NCI-H1048 (cell line): Measurements from ENCODE around the gene PRPF6.

Experiments
- DNase-seq: peaks from one replicate; lab custom pipeline; 2025; lab: John Stamatoyannopoulos, UW

PRPF6 gene

GRCh38 chr20:64077541-64077875, 96.6 kb downstream of the PRPF6 start:
- no peak for DNase-seq

DNA sequence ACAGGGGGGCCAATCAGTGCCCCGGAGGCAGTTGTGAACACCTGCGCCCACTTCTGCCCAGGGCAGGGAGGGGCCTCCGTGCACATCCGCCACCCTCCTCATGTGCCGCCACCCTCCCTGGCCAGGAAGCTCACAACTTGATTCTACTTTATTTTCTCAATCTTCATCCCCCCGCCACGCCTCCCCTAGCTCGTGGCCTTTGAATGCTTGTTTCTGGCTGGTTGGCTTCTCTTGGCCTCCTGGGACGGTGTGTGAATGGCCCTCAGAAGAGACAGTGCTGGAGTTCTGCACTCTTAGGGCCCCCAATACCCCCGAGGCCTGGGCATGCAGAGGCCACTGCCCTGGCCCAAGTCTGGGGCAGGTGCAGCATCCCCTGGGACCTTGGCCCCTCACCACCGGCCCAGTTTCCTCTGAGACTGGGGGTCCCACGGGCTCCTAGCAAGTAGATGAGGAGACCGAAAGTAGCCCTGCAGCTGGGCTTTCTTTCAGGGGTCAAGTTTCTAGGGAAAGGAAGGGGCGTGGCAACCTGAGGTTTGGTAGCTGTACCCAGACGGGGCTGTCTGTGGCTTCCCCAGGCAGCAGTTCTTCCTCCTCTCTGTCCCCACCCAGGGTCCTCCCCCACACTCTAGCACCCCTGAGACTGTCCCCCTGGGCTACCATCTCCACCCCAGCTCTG, 97.1 kb downstream of the PRPF6 start:
- DNase-seq = no peak

- DNase-seq = no peak
Observed at GRCh38 chr20:64078934-64079272, 98.0 kb downstream of the PRPF6 start.

- DNase-seq = no peak
Observed at GRCh38 chr20:64079273-64080012, 98.5 kb downstream of the PRPF6 start, which contains the start of gene RGS19. RGS19 (minus strand) TSS chr20:64079518; CDS start chr20:64076886, 2,632 bp downstream.

DNA sequence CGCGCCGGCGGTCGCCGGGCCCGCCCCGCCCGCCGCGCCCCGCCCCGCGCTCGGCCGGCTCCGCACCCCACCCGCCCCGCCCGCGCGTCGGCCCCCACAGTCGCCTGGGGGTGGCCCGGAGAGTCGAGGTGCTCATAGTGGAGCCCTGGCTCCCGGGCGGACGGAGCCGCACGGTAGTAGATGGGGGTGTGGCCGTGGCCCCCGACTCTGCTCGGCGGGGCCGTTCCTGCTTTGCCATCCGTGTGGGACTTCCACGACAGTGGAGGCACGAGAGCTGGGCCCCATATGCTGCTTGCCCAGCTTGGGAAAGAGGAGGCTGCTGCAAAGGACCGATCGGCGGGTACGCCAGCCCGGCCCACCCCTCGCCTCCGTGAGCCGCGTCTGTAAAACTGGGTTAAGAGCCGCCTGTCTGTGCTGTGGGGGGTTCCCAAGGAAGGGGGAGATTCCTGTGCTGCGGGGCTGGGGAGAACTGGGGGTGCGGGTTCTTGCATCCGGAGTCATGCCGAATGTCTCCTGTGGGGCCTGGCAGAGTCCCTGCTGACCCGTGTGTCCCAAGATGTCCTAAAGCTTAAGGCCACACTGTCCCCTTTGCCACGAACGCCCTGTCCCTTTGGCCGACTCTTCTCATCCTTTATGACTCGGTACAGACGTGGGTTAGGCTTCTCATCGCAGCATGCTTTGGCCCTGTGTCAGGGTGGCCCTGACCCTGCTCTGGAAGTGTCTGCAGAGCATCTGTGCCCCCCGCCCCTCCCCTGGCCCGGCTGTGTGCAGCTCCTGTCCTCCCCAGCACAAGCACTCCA, 99.3 kb downstream of the PRPF6 start, which contains the start of gene OPRL1:
Gene OPRL1, plus strand, starts transcription at position 70 of the 800 bp plus-strand sequence. CDS start 12,639 bp downstream, outside the sequence.
- no peak for DNase-seq

DNA sequence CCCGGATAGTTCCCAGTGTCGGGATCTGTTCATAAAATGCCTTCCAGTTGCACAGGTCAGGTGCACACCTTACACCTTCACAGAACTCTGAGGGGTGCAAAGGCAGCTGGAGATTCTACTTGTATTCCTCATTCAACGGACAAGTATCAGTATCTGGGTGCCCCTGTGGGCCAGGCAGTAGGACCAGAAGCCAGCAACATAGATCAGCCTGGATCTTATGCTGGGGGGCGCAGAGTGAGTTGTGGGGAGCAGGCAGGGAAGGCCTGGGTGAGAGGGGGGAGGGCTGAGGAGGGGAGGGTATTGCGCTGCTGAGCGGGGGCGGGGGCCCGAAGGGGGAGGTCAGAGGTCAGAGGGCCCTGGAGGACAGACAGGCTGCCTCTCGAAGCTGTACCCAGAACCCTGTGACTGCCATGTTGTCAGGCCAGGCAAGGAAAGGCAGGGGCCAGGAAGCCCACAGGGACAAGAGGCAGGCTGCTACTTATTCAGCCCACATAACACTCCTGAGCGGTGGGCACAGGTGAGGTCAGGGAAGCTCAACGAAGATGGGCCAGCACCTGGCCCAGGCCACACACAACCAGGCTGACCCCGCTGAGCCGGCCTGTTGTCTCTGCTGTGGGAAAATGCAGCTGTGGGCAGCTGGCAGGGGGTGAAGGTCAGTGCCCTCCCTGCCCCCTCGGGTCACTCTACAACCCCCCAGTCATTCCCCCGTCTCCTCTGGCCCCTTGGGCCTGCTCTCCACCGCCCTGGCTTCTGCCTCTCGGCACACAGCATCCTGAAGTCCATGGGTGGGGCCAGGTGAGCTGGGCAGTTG, 100.1 kb downstream of the PRPF6 start:
- no peak for DNase-seq

DNA sequence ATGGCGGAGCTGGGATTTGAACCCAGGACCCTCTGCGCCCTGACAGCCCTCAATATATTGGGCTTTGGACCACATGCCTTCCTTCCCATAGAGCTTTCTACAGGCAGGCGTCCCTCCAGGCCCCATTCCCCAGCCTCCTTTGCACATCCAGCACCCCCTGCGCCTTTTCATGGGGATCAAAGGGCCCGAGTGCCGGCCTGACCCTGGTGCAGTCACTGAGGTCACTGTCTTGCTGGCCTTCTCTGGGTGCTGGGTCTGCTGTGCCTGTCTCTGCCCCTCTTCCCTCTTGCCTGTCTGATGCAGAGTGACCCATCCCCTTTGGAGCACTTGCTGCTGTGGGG, 100.7 kb downstream of the PRPF6 start:
- DNase-seq = no peak

DNA sequence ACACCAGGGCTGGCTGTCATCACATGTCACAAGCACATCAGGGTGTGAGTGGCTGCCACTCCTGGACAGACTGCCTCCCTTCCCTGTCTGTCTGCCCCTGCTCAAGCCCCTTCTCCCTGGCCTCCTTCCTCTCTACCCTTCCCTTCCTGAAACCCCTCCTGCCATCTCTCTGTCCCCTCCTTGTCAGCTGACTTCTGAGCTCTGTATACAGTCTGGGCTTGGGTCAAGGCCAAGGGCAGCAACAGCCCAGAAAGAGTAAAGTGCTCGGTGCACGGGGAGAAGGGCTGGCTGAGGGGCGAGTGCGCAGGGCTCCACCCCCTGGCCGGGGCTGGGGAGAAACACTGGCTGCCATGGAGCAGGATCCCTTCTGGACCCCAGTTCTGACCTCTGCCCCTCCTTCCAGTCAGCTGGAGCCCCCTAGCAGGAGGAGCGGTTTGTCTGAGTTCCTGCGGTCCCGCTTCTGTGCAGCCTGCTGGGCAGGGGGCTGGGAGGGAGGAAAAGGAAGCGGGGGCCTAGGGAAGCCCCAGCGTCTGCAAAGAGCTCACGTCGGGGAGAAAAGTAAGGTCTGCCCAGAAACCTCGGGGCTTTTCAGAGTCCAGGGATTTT, 101.3 kb downstream of the PRPF6 start:
- no peak for DNase-seq
